GM12865 (cell line): ENCODE results near the gene CEACAM7.
"Not testable (repeated sequence)": the region's sequence is repeated elsewhere in the genome, so short reads cannot be mapped to it uniquely, and the experiment has no call there.

Experiments
- DNase-seq: peaks from one replicate; pipeline ENCODE4 v3.0.0; 2010; ENCODE audit warnings: low read depth
- H3K4me3 ChIP-seq: 2 replicates; pipeline ENCODE4 v1.5.1; 2011; ENCODE audit warnings: mild to moderate bottlenecking, low read depth, low read length, control low read depth
- CTCF ChIP-seq: IDR thresholded peaks from 2 replicates; pipeline ENCODE4 v1.5.1; 2011; ENCODE audit warnings: low read length, control low read depth, low read depth, inconsistent platforms; ENCODE audit not compliant: insufficient read depth; ENCODE audit errors: missing control alignments

The CEACAM7 gene

DNA sequence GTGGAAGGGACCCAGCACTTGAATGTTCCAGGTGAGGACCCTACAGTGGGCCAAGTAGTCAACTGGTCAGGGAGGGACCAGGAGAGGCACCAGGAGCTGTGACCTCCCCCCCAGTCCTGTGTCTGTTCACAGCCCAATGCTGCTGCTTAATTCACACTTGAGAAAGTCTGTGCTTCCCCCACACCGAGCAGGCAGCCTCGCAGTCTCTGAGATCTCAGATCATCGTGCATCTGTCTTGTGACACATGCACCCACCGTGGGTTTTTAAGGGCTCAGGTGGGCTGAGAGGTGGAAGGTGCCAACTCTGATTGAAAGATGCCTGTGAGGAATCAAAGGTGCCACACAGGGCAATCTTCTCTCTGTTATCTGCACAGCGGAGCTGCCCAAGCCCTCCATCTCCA is 26.5 kb upstream of the CEACAM7 start:
- no peak for TF ChIP-seq CTCF
- no peak for DNase-seq
- H3K4me3 ChIP-seq = no peak overlapping the region

DNA sequence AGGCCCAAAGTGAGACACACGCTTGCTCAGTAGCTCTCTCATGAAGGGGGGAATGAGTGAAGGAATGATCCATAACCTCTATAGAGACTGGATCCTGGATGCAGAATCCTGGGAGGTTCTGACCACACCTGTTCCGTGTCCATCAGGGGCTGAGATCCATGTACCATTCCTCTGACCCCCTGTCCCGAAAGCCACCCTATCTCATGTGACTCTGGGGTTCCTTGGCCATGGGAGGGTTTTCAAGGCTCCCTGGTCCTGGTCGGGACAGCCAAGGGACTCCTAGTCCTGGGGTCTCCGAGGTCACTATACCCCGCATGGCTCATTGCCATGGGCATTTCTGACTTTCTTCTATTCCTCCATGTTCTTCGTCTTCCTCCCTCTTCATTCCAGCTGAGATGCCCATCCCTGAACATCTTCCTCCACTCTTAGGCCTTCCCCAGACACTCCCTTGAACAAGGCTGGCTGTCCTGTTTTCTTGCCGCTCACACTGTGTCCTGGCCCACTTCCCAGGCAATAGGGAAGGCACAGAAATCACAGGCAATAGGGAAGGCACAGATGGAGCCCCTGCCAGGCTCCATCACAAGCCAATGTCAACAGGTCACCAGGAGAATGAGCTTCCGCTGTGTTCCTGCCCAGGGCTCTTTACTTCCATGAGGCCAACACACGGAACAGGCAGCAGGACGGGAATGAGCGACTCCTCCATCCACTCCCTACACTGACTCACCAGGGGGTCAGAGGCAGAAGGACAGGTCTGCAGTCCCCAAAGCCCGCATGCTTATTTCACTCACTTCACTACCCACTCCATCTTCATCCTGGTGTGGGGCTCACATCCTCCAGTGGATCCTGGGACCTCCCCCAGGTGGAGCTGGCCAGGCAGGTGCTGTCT is 23.5 kb upstream of the CEACAM7 start:
- H3K4me3 ChIP-seq = no peak overlapping the region
- no peak for DNase-seq
- TF ChIP-seq CTCF = no peak

DNA sequence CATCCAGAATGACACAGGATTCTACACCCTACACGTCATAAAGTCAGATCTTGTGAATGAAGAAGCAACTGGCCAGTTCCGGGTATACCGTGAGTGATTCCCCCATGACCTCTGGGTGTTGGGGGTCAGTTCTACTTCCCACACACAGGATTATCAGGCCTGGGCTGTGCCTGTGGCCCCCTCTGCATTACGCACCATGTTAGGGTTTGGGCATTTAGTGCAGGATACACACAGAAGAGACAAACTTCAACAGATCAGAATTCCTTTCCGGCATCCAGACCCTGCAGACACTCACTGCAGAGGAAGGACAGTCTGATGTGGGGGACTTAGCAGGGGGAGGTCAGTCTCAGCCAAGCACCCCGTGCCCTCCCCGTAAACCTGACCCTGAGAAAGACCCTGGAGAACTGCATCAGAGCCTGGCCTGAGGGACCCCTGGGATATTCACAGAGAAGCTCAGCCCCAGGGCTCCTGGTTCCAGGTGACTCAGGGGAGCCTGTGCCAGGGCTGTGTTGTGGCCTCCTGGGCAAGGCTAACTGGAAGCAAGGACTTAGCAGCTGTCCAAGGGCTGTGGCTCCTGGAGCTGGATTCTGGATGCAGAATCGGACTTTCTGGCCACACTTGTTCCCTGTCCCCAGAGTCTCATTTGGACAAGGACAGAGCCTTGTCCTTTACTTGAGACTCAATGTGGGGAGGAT is 22.0 kb upstream of the CEACAM7 start:
- DNase-seq = no peak
- H3K4me3 ChIP-seq = no peak overlapping the region
- TF ChIP-seq CTCF = no peak

- H3K4me3 ChIP-seq, DNase-seq: not testable (repeated sequence)
These were observed 21.4 kb upstream of the CEACAM7 start for GRCh38 chr19:41709516-41709915.

DNA sequence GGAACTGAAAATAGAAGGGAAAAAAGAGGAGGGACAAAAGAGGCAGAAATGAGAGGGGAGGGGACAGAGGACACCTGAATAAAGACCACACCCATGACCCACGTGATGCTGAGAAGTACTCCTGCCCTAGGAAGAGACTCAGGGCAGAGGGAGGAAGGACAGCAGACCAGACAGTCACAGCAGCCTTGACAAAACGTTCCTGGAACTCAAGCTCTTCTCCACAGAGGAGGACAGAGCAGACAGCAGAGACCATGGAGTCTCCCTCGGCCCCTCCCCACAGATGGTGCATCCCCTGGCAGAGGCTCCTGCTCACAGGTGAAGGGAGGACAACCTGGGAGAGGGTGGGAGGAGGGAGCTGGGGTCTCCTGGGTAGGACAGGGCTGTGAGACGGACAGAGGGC is 20.4 kb upstream of the CEACAM7 start, which contains the start of gene CEACAM5:
TSS of gene CEACAM5 (plus strand) at position 146 of the 400 bp plus-strand sequence. CDS start at position 252, 106 bp downstream.
- no peak for DNase-seq
- no peak for TF ChIP-seq CTCF
- H3K4me3 ChIP-seq = no peak within 1 kb of the TSS

GRCh38 chr19:41707871-41708371 is 19.9 kb upstream of the CEACAM7 start:
- DNase-seq = no peak
- TF ChIP-seq CTCF = no peak
- H3K4me3 ChIP-seq = no peak overlapping the region

- peak; percentile 9 for TF ChIP-seq CTCF
- DNase-seq = no peak
- no peak overlapping the region for H3K4me3 ChIP-seq
These were observed 19.4 kb upstream of the CEACAM7 start for GRCh38 chr19:41707502-41707812.
